Effector memory CD8-positive, alpha-beta T cell (primary cell): ENCODE results near the gene SOX14.

Experiments
- ATAC-seq: fragments of 150-1000 bp; cut with Tn5 transposase; replicated peaks from 2 replicates; pipeline ENCODE4 v1.10.0; 2021; ENCODE audit warnings: mild to moderate bottlenecking, moderate library complexity
- DNase-seq, 3 experiments: peaks; one replicate each; pipeline ENCODE4 v3.0.0; 2021
- H3K27ac Mint-ChIP-seq, 2 donors: one replicate each; pipeline ENCODE4 v1.8.0; 2022; ENCODE audit warnings: mild to moderate bottlenecking in 2 of 2, mixed read lengths in 2 of 2, moderate library complexity in 2 of 2
- H3K27me3 Mint-ChIP-seq, 2 donors: one replicate each; pipeline ENCODE4 v1.8.0; 2022; ENCODE audit warnings: mixed read lengths in 2 of 2
- H3K36me3 Mint-ChIP-seq: one replicate; pipeline ENCODE4 v1.8.0; 2022; ENCODE audit warnings: mild to moderate bottlenecking, moderate library complexity, mixed read lengths; ENCODE audit not compliant: insufficient read depth
- H3K4me1 Mint-ChIP-seq, 2 donors: one replicate each; pipeline ENCODE4 v1.8.0; 2022; ENCODE audit warnings: low read depth in 2 of 2, mixed read lengths in 2 of 2
- H3K4me3 Mint-ChIP-seq, 2 donors: one replicate each; pipeline ENCODE4 v1.8.0; 2022; ENCODE audit warnings: mild to moderate bottlenecking in 2 of 2, mixed read lengths in 2 of 2, moderate library complexity in 2 of 2
- H3K9me3 Mint-ChIP-seq, 2 donors: one replicate each; pipeline ENCODE4 v1.8.0; 2022; ENCODE audit warnings: mixed read lengths in 2 of 2

SOX14 gene

DNA sequence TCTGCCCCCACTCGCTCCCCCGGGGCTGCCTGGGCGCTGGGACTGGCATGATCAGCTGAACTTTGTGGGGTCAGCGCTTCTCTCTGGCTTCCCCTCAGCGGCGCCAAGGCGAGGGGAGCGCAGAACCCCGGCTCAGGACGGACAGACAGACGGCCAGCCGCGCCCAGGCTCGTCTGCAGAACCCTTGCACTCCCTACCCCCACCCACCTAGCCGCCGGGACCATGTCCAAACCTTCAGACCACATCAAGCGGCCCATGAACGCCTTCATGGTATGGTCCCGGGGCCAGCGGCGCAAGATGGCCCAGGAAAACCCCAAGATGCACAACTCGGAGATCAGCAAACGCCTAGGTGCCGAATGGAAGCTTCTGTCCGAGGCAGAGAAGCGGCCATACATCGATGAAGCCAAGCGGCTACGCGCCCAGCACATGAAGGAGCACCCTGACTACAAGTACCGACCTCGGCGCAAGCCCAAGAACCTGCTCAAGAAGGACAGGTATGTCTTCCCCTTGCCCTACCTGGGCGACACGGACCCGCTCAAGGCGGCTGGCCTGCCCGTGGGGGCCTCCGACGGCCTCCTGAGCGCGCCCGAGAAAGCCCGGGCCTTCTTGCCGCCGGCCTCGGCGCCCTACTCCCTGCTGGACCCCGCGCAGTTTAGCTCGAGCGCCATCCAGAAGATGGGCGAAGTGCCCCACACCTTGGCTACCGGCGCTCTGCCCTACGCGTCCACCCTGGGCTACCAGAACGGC is 621 bp downstream of the SOX14 start:
- ATAC-seq: no peak
- DNase-seq: no peak

DNA sequence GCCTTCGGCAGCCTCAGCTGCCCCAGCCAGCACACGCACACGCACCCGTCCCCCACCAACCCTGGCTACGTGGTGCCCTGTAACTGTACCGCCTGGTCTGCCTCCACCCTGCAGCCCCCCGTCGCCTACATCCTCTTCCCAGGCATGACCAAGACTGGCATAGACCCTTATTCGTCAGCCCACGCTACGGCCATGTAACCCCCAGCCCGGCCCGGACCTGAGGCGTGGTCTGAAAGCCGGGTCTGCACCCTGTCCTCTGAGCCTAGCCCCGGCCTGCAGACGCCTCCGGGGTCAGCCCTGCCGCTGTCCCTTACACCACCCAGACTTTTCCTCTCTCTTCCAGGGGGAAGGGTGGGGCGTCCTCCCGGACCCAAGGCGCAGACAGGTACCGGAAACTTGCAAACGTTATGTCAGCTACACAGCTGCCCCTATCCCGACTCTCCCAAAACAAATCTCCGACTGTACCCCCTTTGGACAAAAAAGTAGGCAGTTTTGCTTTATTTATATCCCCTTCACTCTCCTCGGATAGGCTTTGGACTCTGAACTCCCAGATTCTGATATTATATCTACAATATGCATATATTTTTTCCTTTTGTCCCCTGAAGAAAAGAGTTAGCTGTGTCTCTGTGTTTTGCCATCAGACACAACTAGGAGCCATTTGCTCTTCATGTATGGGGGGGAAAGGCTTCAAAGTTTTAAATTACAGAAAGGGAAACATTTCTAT is 1.4 kb downstream of the SOX14 start:
- Mint-ChIP-seq H3K27ac (no peak overlapping the region), H3K4me3 (no peak overlapping the region), H3K27me3 (peaks cover 81 to 100% of the 10 kb centered on the region in 2 donors), H3K4me1 (peaks cover 0 to 3% of the 10 kb centered on the region in 2 donors), H3K9me3 (peaks cover 0 to 2% of the 10 kb centered on the region in 2 donors), H3K36me3 (peaks cover 5% of the 10 kb centered on the region)
- DNase-seq: no peak
- ATAC-seq: no peak

More for the DNA sequence above, 621 bp downstream of the SOX14 start:
- H3K36me3 Mint-ChIP-seq: peaks cover 4% of the 10 kb centered on the region
- H3K27ac Mint-ChIP-seq: no peak overlapping the region
- H3K4me1 Mint-ChIP-seq: peaks cover 0 to under 1% of the 10 kb centered on the region in 2 donors
- peaks cover 81 to 100% of the 10 kb centered on the region in 2 donors for H3K27me3 Mint-ChIP-seq
- H3K4me3 Mint-ChIP-seq: no peak overlapping the region
- H3K9me3 Mint-ChIP-seq: peaks cover 0 to 2% of the 10 kb centered on the region in 2 donors

DNA sequence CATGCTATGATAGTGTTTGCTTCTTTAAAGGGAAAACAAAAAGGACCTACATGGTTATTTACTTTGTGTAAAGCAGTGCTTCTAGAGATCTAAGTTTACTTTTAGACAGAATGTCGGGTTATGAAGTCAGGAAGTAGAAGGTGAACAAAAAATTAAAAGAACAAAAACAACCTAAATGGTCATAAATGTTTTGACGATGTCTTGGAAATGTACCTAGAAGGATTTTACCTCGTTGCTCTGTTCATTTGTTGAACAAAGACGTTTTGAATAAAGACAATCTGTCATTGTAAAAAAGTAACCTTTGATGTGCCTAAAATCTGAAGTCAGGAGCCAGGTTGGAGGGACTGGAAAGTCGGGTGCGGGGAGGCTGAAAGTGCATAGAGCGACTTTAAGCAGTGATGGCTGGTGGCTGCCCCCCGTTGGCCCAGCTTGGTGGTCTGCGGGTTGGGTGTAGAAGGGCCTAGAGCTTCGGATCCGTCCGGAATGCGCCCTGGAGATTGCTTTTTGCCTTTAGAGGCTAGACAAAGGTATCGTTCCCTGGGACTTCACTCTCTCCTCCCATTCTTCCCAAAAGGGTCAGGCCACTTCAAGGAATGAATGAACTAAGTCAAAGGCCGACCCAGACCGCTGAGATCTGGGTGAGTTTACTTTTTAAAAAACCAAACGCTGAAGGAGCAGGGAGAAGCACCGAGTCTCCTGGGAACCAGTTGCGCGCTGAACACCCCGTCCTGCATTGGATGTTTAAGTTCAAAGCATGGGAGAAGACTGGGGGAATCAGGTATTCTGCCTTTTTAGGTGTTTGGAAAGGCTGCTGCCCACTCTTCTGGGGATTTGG is 2.1 kb downstream of the SOX14 start:
- Mint-ChIP-seq H3K4me1 (peaks cover 0 to 3% of the 10 kb centered on the region in 2 donors), H3K36me3 (peaks cover 5% of the 10 kb centered on the region), H3K27me3 (peaks cover 73 to 95% of the 10 kb centered on the region in 2 donors), H3K4me3 (no peak overlapping the region), H3K27ac (no peak overlapping the region), H3K9me3 (no peaks in the 10 kb centered on the region)
- no peak for DNase-seq
- no peak for ATAC-seq

DNA sequence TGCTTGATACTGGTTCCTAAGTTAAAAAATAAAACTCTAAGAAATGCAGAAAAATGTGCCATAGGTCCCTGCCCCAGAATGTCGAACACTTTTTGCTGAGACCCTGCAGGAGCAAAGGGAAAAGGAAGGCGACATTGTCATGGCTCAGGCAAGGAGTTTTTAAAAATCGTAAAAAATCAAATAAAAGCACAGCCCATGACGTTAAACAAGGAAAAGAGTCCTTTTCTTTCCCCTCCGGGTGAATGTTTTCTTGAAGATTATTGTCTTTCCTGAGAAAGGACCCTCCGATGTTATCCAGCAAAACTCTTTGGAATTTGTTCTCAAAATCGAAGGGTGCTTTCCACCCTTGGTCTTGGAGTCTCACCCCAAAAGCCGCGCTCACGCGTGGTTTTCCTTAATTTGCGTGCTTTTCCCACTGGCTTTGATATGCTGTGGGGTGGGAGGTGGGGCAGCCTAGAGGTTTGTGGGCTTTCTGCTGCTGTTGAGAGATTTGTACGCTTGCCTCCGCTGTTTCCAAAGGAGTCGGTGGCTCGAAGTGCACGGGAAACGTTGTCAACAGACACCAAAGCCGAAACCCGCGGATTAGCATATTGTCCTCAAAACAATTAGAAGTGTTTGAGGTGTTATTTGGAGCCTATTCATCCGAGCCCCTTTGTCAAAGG is 2.9 kb downstream of the SOX14 start:
- Mint-ChIP-seq H3K9me3 (no peaks in the 10 kb centered on the region), H3K4me1 (peaks cover 4 to 9% of the 10 kb centered on the region in 2 donors), H3K27ac (no peak overlapping the region), H3K36me3 (peaks cover 5% of the 10 kb centered on the region), H3K4me3 (no peak overlapping the region), H3K27me3 (peaks cover 72 to 95% of the 10 kb centered on the region in 2 donors)
- DNase-seq: no peak
- ATAC-seq: no peak

DNA sequence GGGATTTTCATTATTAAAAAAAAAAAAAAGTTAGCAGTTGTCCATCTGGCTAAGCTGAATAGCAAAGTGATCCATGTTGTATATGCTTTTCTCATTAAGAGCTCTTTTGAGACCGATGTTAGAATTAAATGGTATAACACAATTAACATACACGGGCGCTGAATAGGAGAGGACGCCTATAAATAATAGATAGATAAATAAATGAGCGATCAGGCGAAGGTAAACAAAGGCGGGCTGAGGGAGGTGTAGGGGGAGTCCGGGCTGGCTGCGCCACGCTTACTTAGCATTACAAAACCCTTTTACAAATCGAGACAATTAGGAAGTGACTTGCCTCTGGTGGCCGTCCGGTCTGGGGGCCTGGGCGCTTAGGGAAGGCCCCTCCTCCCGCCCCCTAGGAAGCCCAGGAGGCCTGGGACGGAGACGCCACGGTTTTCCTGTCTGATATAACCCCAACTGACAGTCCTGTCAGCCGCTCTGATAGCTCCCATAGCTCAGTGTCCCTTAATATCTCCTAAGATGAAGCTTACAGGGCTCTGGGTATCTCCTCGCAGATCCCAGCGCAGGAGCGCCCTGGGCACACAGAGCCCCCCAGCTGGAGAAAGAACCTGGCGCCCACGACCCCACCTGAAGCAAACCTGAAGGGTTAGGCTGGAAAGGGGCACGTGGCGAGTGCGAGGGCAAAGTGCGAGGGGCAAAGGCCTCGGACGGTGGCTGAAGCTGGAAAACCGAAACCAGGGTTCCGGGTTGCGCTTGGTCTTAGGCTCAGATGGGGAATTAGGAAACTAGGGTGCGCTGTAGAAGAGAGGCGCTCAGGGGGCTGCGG is 3.6 kb downstream of the SOX14 start:
- Mint-ChIP-seq H3K27me3 (peaks cover 70 to 95% of the 10 kb centered on the region in 2 donors), H3K4me1 (peaks cover 4 to 9% of the 10 kb centered on the region in 2 donors), H3K36me3 (peaks cover 5% of the 10 kb centered on the region), H3K4me3 (no peak overlapping the region), H3K27ac (no peak overlapping the region), H3K9me3 (no peaks in the 10 kb centered on the region)
- ATAC-seq (no peak), DNase-seq (no peak)

DNA sequence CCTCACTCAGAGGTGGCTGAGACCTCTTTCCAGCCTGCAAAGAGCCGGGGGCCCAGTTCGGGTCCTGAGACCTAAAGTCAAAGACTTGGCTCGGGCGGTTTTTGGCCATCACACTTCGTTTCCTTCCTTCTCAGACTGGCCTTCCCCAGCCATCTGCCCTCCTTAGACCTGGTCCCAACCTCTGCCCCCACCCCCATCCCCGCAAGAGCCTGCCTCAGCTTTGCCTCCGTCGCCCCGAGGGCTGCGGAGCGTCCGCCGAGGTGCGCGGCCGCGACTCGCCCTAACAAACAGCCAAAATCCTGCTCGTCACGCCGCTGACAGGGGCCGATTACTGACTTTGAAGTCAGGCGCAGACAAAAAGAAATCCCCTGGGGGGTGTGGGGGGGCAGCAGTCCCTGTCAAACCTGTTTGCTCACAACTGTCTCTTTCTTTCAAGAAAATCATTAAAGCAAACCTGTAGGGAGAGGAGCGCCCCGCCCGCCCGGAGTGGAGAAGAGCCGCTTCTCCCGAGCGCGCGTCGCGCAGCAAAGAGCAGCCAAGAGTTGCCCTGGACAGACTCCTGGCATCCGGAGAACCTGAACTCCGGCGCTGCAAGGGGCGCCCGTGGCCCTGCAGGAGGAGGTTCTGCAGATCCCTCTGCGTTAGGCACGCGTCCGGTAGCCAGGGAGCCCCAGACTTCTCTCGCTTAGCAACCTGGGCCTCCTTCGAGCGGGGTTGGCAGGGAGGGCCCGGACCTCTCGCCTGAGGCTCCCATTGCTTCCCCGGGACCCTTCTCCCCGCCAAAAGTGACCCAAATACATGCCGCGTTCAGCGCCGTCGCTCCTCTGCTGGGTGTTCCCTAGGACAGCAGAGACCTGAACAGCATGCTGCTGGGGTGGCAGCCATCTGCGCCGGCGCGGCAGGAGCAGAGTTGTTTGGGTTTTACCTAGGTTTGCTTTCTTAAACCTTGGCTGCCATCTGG is 4.5 kb downstream of the SOX14 start:
- Mint-ChIP-seq H3K36me3 (peaks cover 5% of the 10 kb centered on the region), H3K4me3 (no peak overlapping the region), H3K27ac (no peak overlapping the region), H3K4me1 (peaks cover 4 to 9% of the 10 kb centered on the region in 2 donors), H3K9me3 (no peaks in the 10 kb centered on the region), H3K27me3 (peaks cover 72 to 95% of the 10 kb centered on the region in 2 donors)
- ATAC-seq (no peak), DNase-seq (no peak)

DNA sequence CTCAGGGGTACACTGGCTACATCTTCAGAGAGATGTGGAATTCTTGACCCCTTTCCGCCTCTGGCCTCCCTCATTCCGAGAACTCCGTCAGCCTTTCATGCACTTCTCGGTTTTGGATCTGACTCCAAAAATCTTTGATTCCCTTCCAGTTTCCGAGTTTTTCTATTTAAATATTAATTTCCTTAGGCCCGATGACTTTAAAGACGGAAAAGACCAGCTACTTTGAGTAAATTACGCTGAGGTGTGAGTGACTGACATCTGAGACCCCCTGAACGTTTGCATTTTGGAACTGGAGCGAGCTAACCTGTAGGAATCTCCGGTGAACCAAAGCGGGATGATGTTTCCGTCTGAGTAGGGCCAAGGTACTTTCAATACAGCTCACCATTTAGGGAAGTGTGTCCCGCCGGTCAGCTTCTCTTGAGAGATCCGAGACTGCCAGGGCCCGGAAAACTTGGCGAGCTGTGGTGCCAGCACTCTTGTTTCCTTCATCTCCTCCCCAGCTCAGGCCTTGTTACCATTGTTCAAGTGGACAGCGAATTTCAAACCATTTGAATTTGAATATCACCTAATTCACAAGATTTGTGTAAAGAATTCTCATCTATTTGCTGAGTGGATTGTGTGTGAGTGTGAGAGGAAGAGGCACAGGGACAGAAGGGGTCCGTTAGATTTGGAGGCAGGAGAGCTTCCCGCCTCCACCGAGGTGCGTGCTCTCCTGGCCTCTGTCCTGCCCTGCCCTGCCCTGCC is 5.4 kb downstream of the SOX14 start:
- no peaks in the 10 kb centered on the region for H3K9me3 Mint-ChIP-seq
- H3K27me3 Mint-ChIP-seq: peaks cover 73 to 91% of the 10 kb centered on the region in 2 donors
- no peak overlapping the region for H3K27ac Mint-ChIP-seq
- DNase-seq (no peak), ATAC-seq (no peak)
- H3K4me1 Mint-ChIP-seq: peaks cover 4 to 9% of the 10 kb centered on the region in 2 donors
- H3K36me3 Mint-ChIP-seq: peaks cover 5% of the 10 kb centered on the region
- no peak overlapping the region for H3K4me3 Mint-ChIP-seq

DNA sequence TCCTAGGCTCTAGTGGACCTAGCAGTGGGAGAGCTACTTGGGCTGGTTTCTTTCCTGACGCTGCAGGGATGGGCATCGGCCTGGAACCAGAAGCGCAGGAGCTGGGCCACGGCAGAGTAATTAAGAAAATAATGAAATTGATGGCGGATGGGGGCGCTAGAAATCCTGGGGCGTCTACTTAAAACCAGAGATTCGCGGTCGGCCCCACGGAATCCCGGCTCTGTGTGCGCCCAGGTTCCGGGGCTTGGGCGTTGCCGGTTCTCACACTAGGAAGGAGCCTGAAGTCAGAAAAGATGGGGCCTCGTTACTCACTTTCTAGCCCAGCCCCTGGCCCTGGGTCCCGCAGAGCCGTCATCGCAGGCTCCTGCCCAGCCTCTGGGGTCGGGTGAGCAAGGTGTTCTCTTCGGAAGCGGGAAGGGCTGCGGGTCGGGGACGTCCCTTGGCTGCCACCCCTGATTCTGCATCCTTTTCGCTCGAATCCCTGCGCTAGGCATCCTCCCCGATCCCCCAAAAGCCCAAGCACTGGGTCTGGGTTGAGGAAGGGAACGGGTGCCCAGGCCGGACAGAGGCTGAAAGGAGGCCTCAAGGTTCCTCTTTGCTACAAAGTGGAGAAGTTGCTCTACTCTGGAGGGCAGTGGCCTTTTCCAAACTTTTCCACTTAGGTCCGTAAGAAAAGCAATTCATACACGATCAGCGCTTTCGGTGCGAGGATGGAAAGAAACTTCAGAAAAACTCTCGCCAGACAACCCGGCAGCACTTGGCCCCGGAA is 6.1 kb downstream of the SOX14 start:
- no peak overlapping the region for H3K4me3 Mint-ChIP-seq
- H3K27ac Mint-ChIP-seq: no peak overlapping the region
- ATAC-seq (no peak), DNase-seq (no peak)
- peaks cover 4% of the 10 kb centered on the region for H3K36me3 Mint-ChIP-seq
- H3K27me3 Mint-ChIP-seq: peaks cover 71 to 91% of the 10 kb centered on the region in 2 donors
- no peaks in the 10 kb centered on the region for H3K9me3 Mint-ChIP-seq
- peaks cover 4 to 9% of the 10 kb centered on the region in 2 donors for H3K4me1 Mint-ChIP-seq

DNA sequence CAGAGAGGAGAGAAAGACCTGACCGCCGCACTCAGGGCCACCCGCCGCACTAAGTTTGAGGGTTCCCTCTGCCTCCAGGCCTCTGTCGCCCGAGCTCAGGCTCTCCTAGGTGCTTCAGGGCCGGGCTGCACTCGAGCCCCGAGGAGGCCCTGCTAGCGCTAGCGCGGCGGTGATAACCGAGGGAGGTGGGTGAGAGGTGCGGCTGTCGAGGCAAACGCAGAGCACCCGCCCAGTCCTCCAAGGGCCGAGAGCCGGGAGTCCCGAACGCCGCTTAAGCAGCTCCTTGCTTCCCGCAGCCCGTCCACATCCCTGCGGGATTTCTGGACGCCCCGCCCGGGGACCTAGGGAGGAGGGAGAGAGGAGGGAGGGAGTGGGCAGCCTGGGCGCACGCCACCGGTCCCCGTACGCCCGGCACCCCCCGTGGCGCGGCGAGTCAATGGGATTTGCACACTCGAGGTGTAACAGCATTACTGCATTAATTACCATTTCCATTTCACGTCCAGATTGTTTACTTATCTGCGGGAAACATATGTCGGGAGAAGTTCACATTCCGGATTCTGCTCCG is 6.8 kb downstream of the SOX14 start:
- Mint-ChIP-seq H3K36me3 (peaks cover 2% of the 10 kb centered on the region), H3K4me3 (no peak overlapping the region), H3K4me1 (peaks cover 4 to 9% of the 10 kb centered on the region in 2 donors), H3K9me3 (no peaks in the 10 kb centered on the region), H3K27me3 (peaks cover 64 to 86% of the 10 kb centered on the region in 2 donors), H3K27ac (no peak overlapping the region)
- ATAC-seq (no peak), DNase-seq (no peak)

DNA sequence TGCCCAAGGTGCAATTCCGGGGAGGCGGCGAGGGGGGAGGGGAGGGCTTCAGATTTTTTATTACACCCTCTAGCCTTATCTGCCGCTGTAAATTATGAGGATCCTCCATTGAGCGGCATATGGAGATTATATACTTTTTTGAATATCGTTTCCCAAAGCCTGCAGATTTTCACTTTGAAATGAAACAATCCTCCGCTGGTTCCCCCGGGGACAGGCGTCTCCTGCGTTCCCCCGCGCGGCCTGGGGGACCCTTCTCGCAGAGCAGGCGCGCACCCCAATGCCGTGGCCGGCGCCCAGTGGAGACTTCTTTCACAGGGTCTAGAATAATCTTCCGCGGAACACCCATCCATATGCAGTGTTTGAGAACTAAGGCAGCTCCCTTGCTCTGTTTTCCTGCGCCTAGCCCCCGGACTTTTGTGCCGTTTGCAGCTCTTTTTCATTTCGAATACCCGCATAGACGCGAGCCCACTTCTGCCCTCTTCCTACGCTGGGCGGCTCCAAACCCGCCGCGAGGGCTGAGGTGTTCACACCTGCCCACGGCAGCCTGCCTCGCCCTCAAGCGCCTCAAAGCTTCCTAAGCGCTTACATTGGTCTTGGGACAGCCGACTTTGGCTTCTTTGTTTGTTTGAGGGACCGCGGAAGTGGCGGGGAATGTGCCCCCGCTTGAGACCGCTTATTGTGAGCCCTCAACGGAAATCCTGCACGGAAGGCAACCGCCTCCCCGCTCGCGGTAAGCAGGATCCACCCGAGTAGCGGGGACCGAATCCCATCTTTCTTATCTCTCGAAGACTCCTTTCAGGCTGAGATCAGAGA is 7.5 kb downstream of the SOX14 start:
- H3K9me3 Mint-ChIP-seq: no peaks in the 10 kb centered on the region
- H3K27me3 Mint-ChIP-seq: peaks cover 58 to 81% of the 10 kb centered on the region in 2 donors
- DNase-seq (no peak), ATAC-seq (no peak)
- H3K27ac Mint-ChIP-seq: no peak overlapping the region
- H3K36me3 Mint-ChIP-seq: peaks cover 2% of the 10 kb centered on the region
- H3K4me3 Mint-ChIP-seq: peak overlapping the region in 1 of 2 donors; percentile 73
- H3K4me1 Mint-ChIP-seq: peaks cover 4 to 9% of the 10 kb centered on the region in 2 donors
